Upper lobe of right lung (tissue), 1 donor: ENCODE data around the gene RAB18. TPM values are rescaled to one million over a fixed set of nuclear protein-coding genes. Genes with fewer than 3 reads are reported as not detected.

ENCODE experiments used
- total RNA-seq: library from RNA; stranded (reverse); fragmentation: NEBNext Ultra II Directional; extraction: Animal tissue kit (Norgen Biotek cat#: 25700); gene quantifications from one replicate; pipeline ENCODE4 v1.2.1, GENCODE V29; 2021
- donor health status: DM: no; HTN: yes; CAD: no; lungs with severe emphysema.

RAB18 gene
- total RNA-seq, 1 donor from 2014 or later, result 89.2 TPM

Other genes with a start within 250 kb of the RAB18 start
- 1.7 TPM for gene MKX, start 241.5 kb downstream of the RAB18 start, total RNA-seq